Activated naive CD4-positive, alpha-beta T cell treated with anti-CD3 and anti-CD28 coated beads, Interleukin-2, amount 50 U/mL, for 16 hours (primary cell): ENCODE results near the gene HNRNPR.

Source experiments
- DNase-seq: peaks from one replicate; pipeline ENCODE4 v3.0.0-alpha.2; 2020

HNRNPR gene

GRCh38 chr1:23368562-23369334 is 24.7 kb upstream of the HNRNPR start:
- DNase-seq = peak; percentile 89

GRCh38 chr1:23367791-23368561 is 23.9 kb upstream of the HNRNPR start:
- DNase-seq = peak; percentile 99

DNA sequence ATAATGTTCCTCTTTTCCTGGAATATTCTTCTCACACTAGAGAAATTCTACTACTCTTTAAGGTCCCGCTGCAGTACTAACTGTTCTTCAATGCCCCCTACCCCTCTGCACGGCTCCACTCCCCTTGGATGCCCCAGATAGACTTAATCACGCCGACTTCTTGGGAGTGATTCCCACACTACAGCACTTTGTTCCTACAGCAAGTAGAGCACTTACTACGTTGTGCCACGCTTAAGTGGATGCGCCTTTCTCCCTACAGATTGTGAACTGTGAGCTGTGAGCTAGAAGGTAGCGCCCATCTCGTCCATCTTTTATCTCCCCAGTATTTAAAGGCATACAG is 23.3 kb upstream of the HNRNPR start:
- DNase-seq = no peak

- DNase-seq = no peak
Measured at GRCh38 chr1:23366598-23366997, 22.5 kb upstream of the HNRNPR start.

- DNase-seq = no peak
Measured at GRCh38 chr1:23366146-23366545, 22.1 kb upstream of the HNRNPR start.

DNA sequence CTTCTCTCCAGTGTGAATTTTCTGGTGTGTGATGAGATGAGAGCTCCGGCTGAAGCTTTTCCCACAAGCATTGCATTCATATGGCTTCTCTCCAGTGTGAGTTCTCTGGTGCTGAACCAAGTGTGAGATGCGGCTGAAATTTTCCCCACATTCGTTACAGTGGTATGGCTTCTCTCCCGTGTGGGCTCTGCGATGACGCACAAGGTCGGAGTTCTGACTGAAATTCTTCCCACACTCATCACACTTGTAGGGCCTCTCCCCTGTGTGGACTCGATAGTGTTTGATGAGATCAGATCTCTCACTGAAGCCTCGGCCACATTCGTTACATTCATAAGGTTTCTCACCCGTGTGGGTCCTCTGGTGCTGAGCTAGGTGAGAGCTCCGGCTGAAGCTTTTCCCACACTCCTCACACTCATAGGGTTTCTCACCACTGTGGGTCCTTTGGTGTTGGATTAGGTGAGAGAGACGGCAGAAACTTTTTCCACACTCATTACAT is 18.2 kb upstream of the HNRNPR start:
- no peak for DNase-seq

DNA sequence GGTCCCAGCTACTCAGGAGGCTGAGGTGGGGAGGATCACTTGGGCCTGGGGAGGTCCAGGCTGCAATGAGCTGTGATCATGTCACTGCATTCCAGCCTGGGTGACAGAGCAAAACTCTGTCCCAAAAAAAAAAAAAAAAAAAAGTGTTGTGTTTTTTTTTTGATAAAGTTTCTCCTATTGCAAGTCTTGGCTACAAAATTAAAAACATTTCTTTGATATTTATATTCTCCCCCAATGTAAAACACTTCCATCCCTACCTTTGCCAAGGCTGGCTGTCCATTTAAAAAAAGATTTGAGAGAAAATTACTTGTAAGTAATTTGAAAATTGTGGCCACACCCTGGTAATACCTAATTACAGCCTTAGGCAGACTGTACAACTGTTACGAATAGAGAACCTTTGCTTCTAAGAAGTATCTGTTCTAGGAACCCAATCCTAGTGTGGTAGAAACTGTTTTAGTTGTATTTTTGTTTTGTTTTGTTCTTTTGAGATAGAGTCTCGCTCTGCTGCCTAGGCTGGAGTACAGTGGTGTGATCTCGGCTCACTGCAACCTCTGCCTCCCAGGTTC is 14.3 kb upstream of the HNRNPR start:
- DNase-seq = no peak

GRCh38 chr1:23357138-23357908 is 13.2 kb upstream of the HNRNPR start:
- no peak for DNase-seq

GRCh38 chr1:23356471-23357137 is 12.5 kb upstream of the HNRNPR start:
- DNase-seq = no peak

- no peak for DNase-seq
Measured at GRCh38 chr1:23354245-23354644, 10.2 kb upstream of the HNRNPR start.

DNA sequence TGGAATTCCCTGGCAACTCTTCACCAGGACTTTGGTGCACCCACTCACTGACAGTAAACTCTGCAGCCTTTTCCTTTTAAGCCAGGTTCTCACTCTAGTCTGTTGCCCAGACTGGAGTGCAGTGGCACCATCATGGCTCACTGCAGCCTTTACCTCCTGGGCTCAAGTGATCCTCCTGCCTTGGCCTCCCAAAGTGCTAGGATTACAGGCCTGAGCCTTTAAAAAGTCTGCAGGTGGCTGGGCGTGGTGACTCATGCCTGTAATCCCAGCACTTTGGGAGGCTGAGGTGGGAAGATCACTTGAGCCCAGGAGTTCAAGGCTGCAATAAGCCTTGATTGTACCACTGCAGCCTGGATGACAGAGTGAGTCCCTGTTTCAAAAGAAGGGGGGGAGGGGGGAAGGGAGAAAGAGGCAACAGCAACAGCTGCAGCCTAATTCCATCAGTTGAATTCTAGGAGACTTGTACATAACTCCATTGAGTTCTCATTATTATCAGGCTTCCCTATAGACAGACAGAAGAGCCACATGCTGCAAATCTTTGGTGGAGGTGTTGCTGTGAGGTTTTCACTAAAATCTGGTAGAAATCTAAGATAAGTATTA is 8.1 kb upstream of the HNRNPR start:
- DNase-seq = no peak

DNA sequence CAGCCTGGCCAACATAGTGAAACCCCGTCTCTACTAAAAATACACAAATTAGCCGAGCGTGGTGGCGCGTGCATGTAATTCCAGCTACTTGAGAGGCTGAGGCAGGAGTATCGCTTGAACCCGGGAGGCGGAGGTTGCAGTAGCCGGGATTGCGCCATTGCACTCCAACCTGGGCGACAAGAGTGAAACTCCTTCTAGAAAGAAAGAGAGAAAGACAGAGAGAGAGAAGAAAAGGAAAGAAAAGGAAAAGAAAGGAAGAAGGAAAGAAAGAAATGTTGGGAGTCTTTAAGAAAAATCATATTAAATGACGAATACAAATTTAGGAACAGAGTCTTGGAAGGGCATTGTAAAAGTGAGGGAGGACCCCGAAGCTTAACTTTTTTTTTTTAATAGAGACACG is 1.8 kb upstream of the HNRNPR start:
- DNase-seq = no peak

GRCh38 chr1:23344987-23345472 is 946 bp upstream of the HNRNPR start:
- no peak for DNase-seq

DNA sequence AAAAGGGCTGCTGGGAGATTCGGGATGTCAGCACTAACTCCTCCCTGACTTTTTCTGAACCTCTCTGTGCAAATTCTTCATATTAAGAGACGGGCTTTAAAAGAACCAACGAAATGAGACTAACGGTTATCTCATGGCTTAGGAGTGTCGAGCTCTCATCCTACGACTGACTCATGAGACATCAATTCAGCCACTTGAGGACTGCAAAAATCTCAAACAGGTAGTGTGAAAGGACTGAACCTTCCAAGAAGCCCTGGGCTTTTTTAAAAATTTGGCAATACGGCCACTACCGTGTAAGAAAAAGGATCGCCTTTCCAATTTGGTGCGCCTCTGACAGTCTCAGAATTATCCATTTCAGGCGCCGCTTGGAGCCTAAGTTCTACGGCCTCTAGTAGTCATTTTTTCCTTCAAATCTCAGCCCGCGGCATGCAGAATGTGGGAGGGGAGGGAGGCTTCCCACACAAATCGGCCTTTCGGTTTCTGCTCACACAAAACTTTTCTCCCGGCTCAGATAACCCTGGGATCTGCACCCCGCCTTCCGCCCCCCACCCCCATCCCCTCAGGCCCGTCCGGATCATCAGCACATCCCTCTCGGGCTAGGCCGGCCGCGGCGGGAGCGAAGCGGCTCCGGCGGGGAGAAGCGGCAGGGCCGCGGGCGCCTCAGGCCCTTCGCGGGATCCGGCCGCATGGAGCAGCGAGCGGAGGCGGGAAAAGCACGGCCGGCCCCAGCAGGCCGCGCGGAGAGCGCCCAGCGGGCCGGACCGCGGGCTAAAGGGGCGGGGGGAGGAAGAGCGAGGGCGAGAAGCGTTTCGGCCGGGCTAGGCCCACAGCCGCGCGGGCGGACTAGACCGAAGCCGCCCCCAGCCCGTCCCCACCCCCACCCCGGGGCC is 618 bp downstream of the HNRNPR start:
- peak; percentile 64 for DNase-seq

DNA sequence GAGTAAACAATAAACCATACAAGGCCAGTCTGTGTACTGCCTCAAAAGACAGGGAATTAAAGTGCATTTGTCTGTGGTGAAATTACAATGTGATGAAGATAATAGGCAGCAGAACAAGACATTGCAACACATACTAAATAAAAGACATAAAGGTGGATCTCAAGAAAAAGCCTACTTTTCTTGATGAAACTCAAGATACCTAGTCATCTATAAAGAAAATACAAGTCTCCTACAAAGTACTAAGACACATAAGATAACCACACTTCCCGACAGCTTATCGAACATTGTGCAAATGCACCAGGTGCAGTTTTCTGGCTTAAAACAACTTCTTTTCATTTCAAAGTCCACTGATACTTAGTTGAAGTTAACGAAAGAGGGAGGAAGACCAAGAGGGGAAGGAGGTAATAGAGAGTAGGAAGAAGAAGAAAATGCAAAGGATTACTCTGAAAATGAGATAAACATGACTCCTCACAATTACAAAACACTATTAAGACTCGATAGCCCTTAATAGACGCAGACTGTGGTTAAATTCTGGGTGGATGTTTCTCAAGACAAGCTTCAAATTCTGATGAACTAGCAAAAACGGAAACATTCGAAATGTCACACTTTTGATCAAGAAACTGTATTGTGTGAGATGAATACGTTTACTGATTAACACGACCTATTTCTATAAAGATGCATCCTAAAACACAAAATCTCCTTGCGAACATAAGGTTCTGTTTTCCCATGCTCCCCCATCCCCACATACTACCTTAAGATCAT is 2.0 kb downstream of the HNRNPR start:
- no peak for DNase-seq

GRCh38 chr1:23339632-23340031 is 4.5 kb downstream of the HNRNPR start:
- no peak for DNase-seq

DNA sequence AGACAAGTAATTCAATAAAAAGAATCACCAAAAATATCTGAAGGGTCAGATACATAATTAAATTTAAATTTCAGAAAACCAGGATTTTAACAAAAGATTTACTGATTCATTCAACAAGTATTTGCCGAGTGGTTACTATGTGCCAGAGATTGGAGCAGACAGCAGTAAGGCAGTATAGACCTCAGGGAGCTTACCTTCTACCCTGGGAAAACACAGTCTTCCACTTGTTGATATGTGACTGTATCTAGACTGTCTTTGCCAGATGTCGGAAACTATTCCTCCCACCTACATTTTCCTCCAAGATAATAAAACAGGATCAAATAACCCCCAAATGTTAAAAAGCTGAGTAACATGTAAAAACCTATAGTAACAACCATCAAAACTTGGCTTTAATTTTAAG is 6.2 kb downstream of the HNRNPR start:
- DNase-seq = no peak

DNA sequence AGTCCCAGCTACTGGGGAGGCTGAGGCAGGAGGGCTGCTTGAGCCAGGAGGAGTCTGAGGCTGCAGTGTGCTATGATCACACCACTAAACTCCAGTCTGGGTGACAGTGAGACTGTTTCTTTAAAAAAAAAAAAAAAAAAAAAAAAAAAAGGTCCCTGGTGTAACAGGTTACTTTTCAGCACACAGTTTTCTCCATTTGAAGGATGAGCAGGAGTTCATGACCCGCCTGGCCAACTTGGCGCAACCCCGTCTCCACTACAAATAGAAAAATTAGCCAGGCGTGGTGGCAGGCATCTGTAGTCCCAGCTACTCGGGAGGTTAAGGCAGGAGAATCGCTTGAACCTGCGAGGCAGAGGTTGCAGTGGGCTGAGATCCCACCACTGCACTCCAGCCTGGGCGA is 12.4 kb downstream of the HNRNPR start:
- DNase-seq = no peak

DNA sequence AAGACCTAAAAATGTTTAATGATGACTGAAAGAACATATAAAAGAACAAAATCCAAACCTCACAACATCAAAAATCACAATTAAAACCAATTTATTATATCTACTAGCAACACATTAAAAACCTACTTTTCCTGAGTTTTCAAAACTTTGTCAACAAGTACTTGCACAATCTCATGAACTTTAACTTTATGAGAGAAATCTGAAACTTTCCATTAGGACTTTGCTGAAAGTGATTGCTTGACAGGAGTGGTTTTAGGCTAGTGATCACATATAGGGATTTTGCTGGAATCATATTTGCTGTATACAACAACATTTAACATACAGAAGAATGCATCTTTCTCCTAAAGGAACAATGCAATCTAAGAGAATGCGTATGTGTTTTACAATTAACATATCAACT is 13.2 kb downstream of the HNRNPR start:
- no peak for DNase-seq

- no peak for DNase-seq
Measured at GRCh38 chr1:23325393-23325792, 18.7 kb downstream of the HNRNPR start.
